ENCODE results near the gene PXDC1. TPM values are rescaled to one million over a fixed set of nuclear protein-coding genes. Genes with fewer than 3 reads are reported as not detected.

The PXDC1 gene
- total and polyA plus RNA-seq, 2 donors (not counting 3 experiments of a cell fraction or from before 2014, with no cell fraction given): 60.9 to 121 TPM

- ChIA-PET CTCF (interaction anchor here (2.1 kb wide), 1 partner anchor 11 kb away, joined by 8 read pairs; no protein-coding TSS in a partner anchor), POLR2A (no interaction called here)
- Histone ChIP-seq H3K36me3 (ENCODE audit: control insufficient read depth in 2 of 2, extremely low read depth in 1 of 2, insufficient read depth in 2 of 2, low read length in 2 of 2) (peaks cover 27 to 47% of the 10 kb centered on the region in 2 experiments), H3K9ac (replicated peaks; ENCODE audit: extremely low read depth, insufficient read depth, low read length) (no peak overlapping the region), H3K79me2 (ENCODE audit: control insufficient read depth, insufficient read depth, low read length) (peaks cover 18% of the 10 kb centered on the region), H3K27me3 (ENCODE audit: control insufficient read depth in 2 of 2, insufficient read depth in 2 of 2, low read length in 2 of 2) (no peaks in the 10 kb centered on the region), H3K9me1 (replicated peaks; ENCODE audit: control insufficient read depth, extremely low read depth, insufficient read depth, low read length) (no peaks in the 10 kb centered on the region), H3K4me3 (replicated peaks in 1 of 3; ENCODE audit: insufficient read depth in 1 of 3, low read depth in 1 of 3, low read length in 3 of 3) (no peak overlapping the region), H3K4me1 (ENCODE audit: control insufficient read depth, extremely low read depth, insufficient read depth, low read length) (no peaks in the 10 kb centered on the region), H4K20me1 (replicated peaks; ENCODE audit: control insufficient read depth, extremely low read depth, insufficient read depth, low read length) (no peaks in the 10 kb centered on the region), H3K9me3 (replicated peaks; ENCODE audit: control insufficient read depth, insufficient read depth, low read length) (no peaks in the 10 kb centered on the region), H3K27ac (ENCODE audit: insufficient read depth, low read depth, low read length) (no peak overlapping the region), H2AFZ (ENCODE audit: low read depth, low read length) (no peak overlapping the region), H3K4me2 (ENCODE audit: insufficient read depth, low read length) (no peak overlapping the region)
- TF ChIP-seq MYC (IDR thresholded peaks at IDR 0.05; ENCODE audit: low read depth, low read length) (no peak), FOS (IDR thresholded peaks at IDR 0.05; ENCODE audit: borderline replicate concordance, insufficient read depth, low read length) (no peak), POLR2A (IDR thresholded peaks at IDR 0.05; ENCODE audit: low read depth, low read length) (no peak), GATA2 (IDR thresholded peaks at IDR 0.05; ENCODE audit: insufficient read depth, insufficient read length, low read depth, low read length) (no peak), JUN (IDR thresholded peaks at IDR 0.05; ENCODE audit: borderline replicate concordance, insufficient read depth, insufficient read length, low read depth) (no peak), EZH2 (IDR thresholded peaks at IDR 0.05; ENCODE audit: borderline replicate concordance, low read depth, low read length, severe bottlenecking) (no peak), POLR2AphosphoS5 (IDR thresholded peaks at IDR 0.05; ENCODE audit: insufficient read depth, low read depth, low read length) (no peak)
- TF ChIP-seq, protein P1, sequence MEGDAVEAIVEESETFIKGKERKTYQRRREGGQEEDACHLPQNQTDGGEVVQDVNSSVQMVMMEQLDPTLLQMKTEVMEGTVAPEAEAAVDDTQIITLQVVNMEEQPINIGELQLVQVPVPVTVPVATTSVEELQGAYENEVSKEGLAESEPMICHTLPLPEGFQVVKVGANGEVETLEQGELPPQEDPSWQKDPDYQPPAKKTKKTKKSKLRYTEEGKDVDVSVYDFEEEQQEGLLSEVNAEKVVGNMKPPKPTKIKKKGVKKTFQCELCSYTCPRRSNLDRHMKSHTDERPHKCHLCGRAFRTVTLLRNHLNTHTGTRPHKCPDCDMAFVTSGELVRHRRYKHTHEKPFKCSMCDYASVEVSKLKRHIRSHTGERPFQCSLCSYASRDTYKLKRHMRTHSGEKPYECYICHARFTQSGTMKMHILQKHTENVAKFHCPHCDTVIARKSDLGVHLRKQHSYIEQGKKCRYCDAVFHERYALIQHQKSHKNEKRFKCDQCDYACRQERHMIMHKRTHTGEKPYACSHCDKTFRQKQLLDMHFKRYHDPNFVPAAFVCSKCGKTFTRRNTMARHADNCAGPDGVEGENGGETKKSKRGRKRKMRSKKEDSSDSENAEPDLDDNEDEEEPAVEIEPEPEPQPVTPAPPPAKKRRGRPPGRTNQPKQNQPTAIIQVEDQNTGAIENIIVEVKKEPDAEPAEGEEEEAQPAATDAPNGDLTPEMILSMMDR (IDR thresholded peaks at IDR 0.05; ENCODE audit: extremely low read depth in 1 of 2, insufficient read depth in 1 of 2, low read depth in 1 of 2, low read length in 2 of 2): no peak
- TF ChIP-seq, protein P2, sequence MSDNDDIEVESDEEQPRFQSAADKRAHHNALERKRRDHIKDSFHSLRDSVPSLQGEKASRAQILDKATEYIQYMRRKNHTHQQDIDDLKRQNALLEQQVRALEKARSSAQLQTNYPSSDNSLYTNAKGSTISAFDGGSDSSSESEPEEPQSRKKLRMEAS (IDR thresholded peaks at IDR 0.05; ENCODE audit: insufficient read depth, insufficient read length): no peak
- no TSS peak for BruUV-seq (replicated peaks)
- FAIRE-seq (peak; percentile 33), DNase-seq (ENCODE audit: low read depth, low spot score) (no peak)
- intact Hi-C loops (cut with micrococcal nuclease) (no loop called here), dilution Hi-C loops (cut with MboI; ENCODE audit: extremely low pct_ligation_motif_present, low sequenced_read_pairs) (no loop called here)
These were observed 29.5 kb downstream of the PXDC1 start for GRCh38 chr6:3721810-3722621.

Measured in endothelial cell of umbilical vein (primary cell).